Epithelial cell of esophagus (primary cell): ENCODE data around the gene GNB1.

ENCODE experiments used
- DNase-seq: peaks from one replicate; pipeline ENCODE4 v3.0.0; 2010; ENCODE audit warnings: low read depth
- H3K4me3 ChIP-seq: 2 replicates; pipeline ENCODE4 v1.5.1; 2011; ENCODE audit warnings: mild to moderate bottlenecking, low read length, control low read depth
- CTCF ChIP-seq: IDR thresholded peaks from 2 replicates; pipeline ENCODE4 v1.5.1; 2011; ENCODE audit warnings: low read depth, mild to moderate bottlenecking, low read length, control low read depth, inconsistent platforms; ENCODE audit not compliant: insufficient read depth; ENCODE audit errors: missing control alignments

Gene GNB1

GRCh38 chr1:1779320-1779675 is 111.6 kb downstream of the GNB1 start:
- no peak for TF ChIP-seq CTCF
- peak overlapping the region; percentile 57 for H3K4me3 ChIP-seq
- no peak for DNase-seq

GRCh38 chr1:1778663-1779319 is 112.1 kb downstream of the GNB1 start:
- H3K4me3 ChIP-seq = peak overlapping the region; percentile 57
- peak; percentile 84 for DNase-seq
- TF ChIP-seq CTCF = no peak

- no peak for TF ChIP-seq CTCF
These were observed 112.8 kb downstream of the GNB1 start, which contains the start of gene NADK for GRCh38 chr1:1777950-1778662. TSS of gene NADK (minus strand) at chr1:1778470. CDS start at chr1:1765406, 13,064 bp downstream.

GRCh38 chr1:1777583-1777899 is 113.3 kb downstream of the GNB1 start:
- TF ChIP-seq CTCF = no peak
- peak; percentile 26 for DNase-seq

More at GRCh38 chr1:1777950-1778662, 112.8 kb downstream of the GNB1 start, which contains the start of gene NADK:
- peak; percentile 57 for DNase-seq
- peak within 1 kb of the TSS; percentile 73 for H3K4me3 ChIP-seq

GRCh38 chr1:1776672-1777582 is 114.0 kb downstream of the GNB1 start:
- no peak for TF ChIP-seq CTCF
- peak overlapping the region; percentile 73 for H3K4me3 ChIP-seq
- DNase-seq = no peak

More at GRCh38 chr1:1777583-1777899, 113.3 kb downstream of the GNB1 start:
- peak overlapping the region; percentile 73 for H3K4me3 ChIP-seq

- no peak overlapping the region for H3K4me3 ChIP-seq
- TF ChIP-seq CTCF = no peak
- DNase-seq = peak; percentile 35
These were observed 115.3 kb downstream of the GNB1 start for GRCh38 chr1:1775327-1776226.
